Measurements from ENCODE around the gene TTC28. TPM values are rescaled to one million over a fixed set of nuclear protein-coding genes. Genes with fewer than 3 reads are reported as not detected.
"Not testable (repeated sequence)": the region's sequence is repeated elsewhere in the genome, so short reads cannot be mapped to it uniquely, and the experiment has no call there.

Gene TTC28
- total RNA-seq, 1 donor: 19.7 TPM

GRCh38 chr22:28678778-28679610 lies 646 bp downstream of the TTC28 start:
- DNase-seq (ENCODE audit: low read depth in 2 of 3, low spot score in 2 of 3): peak in 2 of 3 donors; percentile 14 to 22

GRCh38 chr22:28678170-28678569 lies 1.5 kb downstream of the TTC28 start:
- not testable (repeated sequence) for DNase-seq (ENCODE audit: low read depth in 2 of 3, low spot score in 2 of 3)

- DNase-seq (ENCODE audit: low read depth in 2 of 3, low spot score in 2 of 3): peak; percentile 38 to 93 (median 74)
Observed at GRCh38 chr22:28674121-28674563, 5.5 kb downstream of the TTC28 start.

GRCh38 chr22:28670756-28671155 lies 8.9 kb downstream of the TTC28 start:
- no peak for DNase-seq (ENCODE audit: low read depth in 2 of 3, low spot score in 2 of 3)

GRCh38 chr22:28670161-28670560 lies 9.5 kb downstream of the TTC28 start:
- no peak for DNase-seq (ENCODE audit: low read depth in 2 of 3, low spot score in 2 of 3)

- no peak for DNase-seq (ENCODE audit: low read depth in 2 of 3, low spot score in 2 of 3)
Observed at GRCh38 chr22:28669387-28669786, 10.3 kb downstream of the TTC28 start.

GRCh38 chr22:28663569-28663942 lies 16.1 kb downstream of the TTC28 start:
- DNase-seq (ENCODE audit: low read depth in 2 of 3, low spot score in 2 of 3): not testable (repeated sequence)

GRCh38 chr22:28658448-28658847 lies 21.2 kb downstream of the TTC28 start:
- no peak for DNase-seq (ENCODE audit: low read depth in 2 of 3, low spot score in 2 of 3)

GRCh38 chr22:28656181-28656580 lies 23.5 kb downstream of the TTC28 start:
- no peak for DNase-seq (ENCODE audit: low read depth in 2 of 3, low spot score in 2 of 3)

GRCh38 chr22:28650463-28650862 lies 29.2 kb downstream of the TTC28 start:
- DNase-seq (ENCODE audit: low read depth in 2 of 3, low spot score in 2 of 3): no peak

- no peak for DNase-seq (ENCODE audit: low read depth in 2 of 3, low spot score in 2 of 3)
Observed at GRCh38 chr22:28648792-28649191, 30.8 kb downstream of the TTC28 start.

GRCh38 chr22:28647216-28647615 lies 32.4 kb downstream of the TTC28 start:
- DNase-seq (ENCODE audit: low read depth in 2 of 3, low spot score in 2 of 3): no peak

GRCh38 chr22:28639321-28639720 lies 40.3 kb downstream of the TTC28 start:
- no peak for DNase-seq (ENCODE audit: low read depth in 2 of 3, low spot score in 2 of 3)

- DNase-seq (ENCODE audit: low read depth in 2 of 3, low spot score in 2 of 3): no peak
Observed at GRCh38 chr22:28637225-28637624, 42.4 kb downstream of the TTC28 start.

- DNase-seq (ENCODE audit: low read depth in 2 of 3, low spot score in 2 of 3): no peak
Observed at GRCh38 chr22:28630177-28630574, 49.5 kb downstream of the TTC28 start.

GRCh38 chr22:28629420-28630176 lies 50.0 kb downstream of the TTC28 start:
- DNase-seq (ENCODE audit: low read depth in 2 of 3, low spot score in 2 of 3): peak in 1 of 3 donors; percentile 6

- no peak for DNase-seq (ENCODE audit: low read depth in 2 of 3, low spot score in 2 of 3)
Observed at GRCh38 chr22:28628766-28629165, 50.9 kb downstream of the TTC28 start.

- DNase-seq (ENCODE audit: low read depth in 2 of 3, low spot score in 2 of 3): no peak
Observed at GRCh38 chr22:28627791-28628190, 51.8 kb downstream of the TTC28 start.

- no peak for DNase-seq (ENCODE audit: low read depth in 2 of 3, low spot score in 2 of 3)
Observed at GRCh38 chr22:28620244-28620922, 59.3 kb downstream of the TTC28 start.

- no peak for DNase-seq (ENCODE audit: low read depth in 2 of 3, low spot score in 2 of 3)
Observed at GRCh38 chr22:28619236-28619635, 60.4 kb downstream of the TTC28 start.

GRCh38 chr22:28615423-28615822 lies 64.2 kb downstream of the TTC28 start:
- DNase-seq (ENCODE audit: low read depth in 2 of 3, low spot score in 2 of 3): not testable (repeated sequence)

Measured in hematopoietic multipotent progenitor cell (in vitro differentiated cells).